HepG2 (cell line): ENCODE data around the gene DLG1. TPM values are rescaled to one million over a fixed set of nuclear protein-coding genes. Genes with fewer than 3 reads are reported as not detected.

Experiments used
- ATF3 ChIP-seq: sonication (generic); formaldehyde crosslinking; IDR thresholded peaks from 2 replicates; pipeline ENCODE4 v1.4.0; 2020; ENCODE audit warnings: missing genetic modification reagents
- ATRX ChIP-seq: sonication (generic); formaldehyde crosslinking; IDR thresholded peaks from 2 replicates; pipeline ENCODE4 v1.4.0; 2020; ENCODE audit warnings: missing genetic modification reagents, borderline replicate concordance
- CC2D1A ChIP-seq: sonication (generic); formaldehyde crosslinking; IDR thresholded peaks from 2 replicates; pipeline ENCODE4 v1.8.1; 2023; ENCODE audit warnings: mild to moderate bottlenecking, missing genetic modification reagents
- DBP ChIP-seq: sonication (generic); formaldehyde crosslinking; IDR thresholded peaks from 2 replicates; pipeline ENCODE4 v1.4.0; 2020; ENCODE audit warnings: missing genetic modification reagents; ENCODE audit errors: not compliant biosample characterization
- FOXK1 ChIP-seq: sonication (generic); formaldehyde crosslinking; IDR thresholded peaks from 2 replicates; pipeline ENCODE4 v1.4.0; 2020; ENCODE audit warnings: low read depth, missing genetic modification reagents, borderline replicate concordance
- HDAC2 ChIP-seq: sonication (generic); formaldehyde crosslinking; IDR thresholded peaks from 2 replicates; pipeline ENCODE4 v1.4.0; 2020; ENCODE audit warnings: missing genetic modification reagents
- KDM1A ChIP-seq: IDR thresholded peaks from 2 replicates; pipeline ENCODE4 v1.6.1; 2016; ENCODE audit warnings: missing compliant biosample characterization
- MBD4 ChIP-seq: IDR thresholded peaks from 2 replicates; pipeline ENCODE4 v1.6.1; 2012; ENCODE audit warnings: low read length, inconsistent platforms, borderline replicate concordance
- NPAS2 ChIP-seq: sonication (generic); formaldehyde crosslinking; IDR thresholded peaks from 2 replicates; pipeline ENCODE4 v1.8.0; 2022; ENCODE audit warnings: mild to moderate bottlenecking, missing genetic modification reagents, borderline replicate concordance
- RAD51 ChIP-seq: fragments of 450-650 bp; IDR thresholded peaks from 2 replicates; pipeline ENCODE4 v1.6.1; 2016; ENCODE audit warnings: borderline replicate concordance
- SIX1 ChIP-seq: sonication (generic); formaldehyde crosslinking; IDR thresholded peaks from 2 replicates; pipeline ENCODE4 v1.4.0; 2020; ENCODE audit warnings: missing genetic modification reagents, borderline replicate concordance
- TBP ChIP-seq: sonication (generic); formaldehyde crosslinking; IDR thresholded peaks from 2 replicates; pipeline ENCODE4 v1.5.0; 2020; ENCODE audit warnings: missing genetic modification reagents
- TBX3 ChIP-seq: fragments of 450-650 bp; IDR thresholded peaks from 2 replicates; pipeline ENCODE4 v1.6.1; 2017; ENCODE audit warnings: antibody characterized with exemption, mild to moderate bottlenecking, inconsistent platforms, borderline replicate concordance
- THAP11 ChIP-seq: IDR thresholded peaks from 2 replicates; pipeline ENCODE4 v1.6.1; 2016; ENCODE audit warnings: missing biosample characterization, missing genetic modification reagents
- U2AF1 ChIP-seq: fragments of 200-400 bp; formaldehyde crosslinking; optimal IDR thresholded peaks from 2 replicates; pipeline ENCODE3; 2017; ENCODE audit warnings: mild to moderate bottlenecking, low read depth, low read length
- ZFP36L2 ChIP-seq: sonication (generic); formaldehyde crosslinking; IDR thresholded peaks from 2 replicates; pipeline ENCODE4 v1.4.0; 2020; ENCODE audit warnings: missing genetic modification reagents
- ZNF121 ChIP-seq: sonication (generic); formaldehyde crosslinking; IDR thresholded peaks from 2 replicates; pipeline ENCODE4 v1.5.0; 2020; ENCODE audit warnings: mild to moderate bottlenecking, missing genetic modification reagents
- ZNF503 ChIP-seq: sonication (generic); formaldehyde crosslinking; IDR thresholded peaks from 2 replicates; pipeline ENCODE4 v1.4.0; 2020; ENCODE audit warnings: missing genetic modification reagents
- ZNF703 ChIP-seq: sonication (generic); formaldehyde crosslinking; IDR thresholded peaks from 2 replicates; pipeline ENCODE4 v1.5.1; 2020; ENCODE audit warnings: missing genetic modification reagents, mild to moderate bottlenecking, moderate library complexity, borderline replicate concordance
- ZNF761 ChIP-seq: sonication (generic); formaldehyde crosslinking; conservative IDR thresholded peaks from 2 replicates; pipeline ENCODE4 v1.4.0; 2020; ENCODE audit warnings: mild to moderate bottlenecking, missing genetic modification reagents
- polyA plus RNA-seq, 8 experiments: library from polyadenylated mRNA; depleted of rRNA in 3 of 8; stranded (reverse) in 7 of 8; unstranded in 1 of 8; fragments of >200 nt; fragmentation: Illumina TruSeq in 4 of 8; extraction: Trizol in 4 of 8; gene quantifications; 2 replicates each; pipeline versions ENCODE4 v1.2.1 to v1.2.3, GENCODE V29; 2011 to 2016; ENCODE audit warnings: low read depth in 4 of 8, missing spikeins in 1 of 8, mixed read lengths in 1 of 8; ENCODE audit not compliant: insufficient read depth in 1 of 8
- total RNA-seq, 5 experiments: library from RNA; depleted of rRNA; stranded (reverse); fragments of >200 nt; fragmentation: Illumina TruSeq; extraction: Trizol; gene quantifications; 2 replicates each; pipeline ENCODE4 v1.2.3, GENCODE V29; 2016; ENCODE audit warnings: low read depth in 1 of 5
- TF ChIP-seq, protein P1 (sequence below): sonication (generic); formaldehyde crosslinking; IDR thresholded peaks from 2 replicates; pipeline ENCODE4 v1.5.0; 2020; ENCODE audit warnings: mild to moderate bottlenecking, missing genetic modification reagents, borderline replicate concordance
- TF ChIP-seq, protein P2 (sequence below): sonication (generic); formaldehyde crosslinking; IDR thresholded peaks from 2 replicates; pipeline ENCODE4 v1.4.0; 2020; ENCODE audit warnings: missing genetic modification reagents, low read depth, mild to moderate bottlenecking, borderline replicate concordance

The DLG1 gene
- total and polyA plus RNA-seq, 2 of the 13 experiments (the other 11 are each of a cell fraction or from before 2014, with no cell fraction given), result 30.5 to 104 TPM

DNA sequence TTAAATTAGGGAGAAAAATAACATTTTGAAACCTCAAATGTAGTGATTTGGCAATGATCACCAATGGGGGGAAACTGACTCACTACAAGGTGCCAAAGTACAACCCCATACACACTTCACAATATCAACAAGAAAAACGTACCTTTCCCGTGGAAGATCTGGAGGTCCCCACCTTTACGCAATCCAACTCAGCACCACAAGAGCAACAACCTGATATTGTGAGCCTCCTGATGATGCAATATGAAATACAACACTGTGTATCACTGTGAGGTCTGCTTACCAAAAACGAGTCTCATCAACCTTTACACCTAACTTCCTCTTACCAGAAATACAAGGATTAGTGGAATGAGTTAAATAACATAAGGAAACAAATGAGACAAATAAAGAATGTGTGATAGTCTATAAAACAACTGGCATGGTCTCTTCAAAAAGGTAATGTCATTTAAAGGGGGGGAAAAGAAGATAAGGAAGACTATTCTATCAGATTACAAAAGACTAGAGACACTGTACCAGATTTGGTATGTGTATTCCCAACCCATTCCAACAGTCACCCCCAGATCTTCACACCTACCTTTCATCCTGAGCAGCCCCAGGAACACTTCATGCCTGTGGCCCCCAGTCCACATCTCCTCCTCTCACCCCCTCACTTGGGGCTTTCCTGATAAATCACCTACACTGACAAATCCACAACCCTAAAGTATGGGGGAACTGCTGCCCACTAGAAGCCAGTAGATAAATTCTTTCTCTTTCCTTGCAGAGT lies 27.7 kb downstream of the DLG1 start (continued):
- TF ChIP-seq, protein P1, sequence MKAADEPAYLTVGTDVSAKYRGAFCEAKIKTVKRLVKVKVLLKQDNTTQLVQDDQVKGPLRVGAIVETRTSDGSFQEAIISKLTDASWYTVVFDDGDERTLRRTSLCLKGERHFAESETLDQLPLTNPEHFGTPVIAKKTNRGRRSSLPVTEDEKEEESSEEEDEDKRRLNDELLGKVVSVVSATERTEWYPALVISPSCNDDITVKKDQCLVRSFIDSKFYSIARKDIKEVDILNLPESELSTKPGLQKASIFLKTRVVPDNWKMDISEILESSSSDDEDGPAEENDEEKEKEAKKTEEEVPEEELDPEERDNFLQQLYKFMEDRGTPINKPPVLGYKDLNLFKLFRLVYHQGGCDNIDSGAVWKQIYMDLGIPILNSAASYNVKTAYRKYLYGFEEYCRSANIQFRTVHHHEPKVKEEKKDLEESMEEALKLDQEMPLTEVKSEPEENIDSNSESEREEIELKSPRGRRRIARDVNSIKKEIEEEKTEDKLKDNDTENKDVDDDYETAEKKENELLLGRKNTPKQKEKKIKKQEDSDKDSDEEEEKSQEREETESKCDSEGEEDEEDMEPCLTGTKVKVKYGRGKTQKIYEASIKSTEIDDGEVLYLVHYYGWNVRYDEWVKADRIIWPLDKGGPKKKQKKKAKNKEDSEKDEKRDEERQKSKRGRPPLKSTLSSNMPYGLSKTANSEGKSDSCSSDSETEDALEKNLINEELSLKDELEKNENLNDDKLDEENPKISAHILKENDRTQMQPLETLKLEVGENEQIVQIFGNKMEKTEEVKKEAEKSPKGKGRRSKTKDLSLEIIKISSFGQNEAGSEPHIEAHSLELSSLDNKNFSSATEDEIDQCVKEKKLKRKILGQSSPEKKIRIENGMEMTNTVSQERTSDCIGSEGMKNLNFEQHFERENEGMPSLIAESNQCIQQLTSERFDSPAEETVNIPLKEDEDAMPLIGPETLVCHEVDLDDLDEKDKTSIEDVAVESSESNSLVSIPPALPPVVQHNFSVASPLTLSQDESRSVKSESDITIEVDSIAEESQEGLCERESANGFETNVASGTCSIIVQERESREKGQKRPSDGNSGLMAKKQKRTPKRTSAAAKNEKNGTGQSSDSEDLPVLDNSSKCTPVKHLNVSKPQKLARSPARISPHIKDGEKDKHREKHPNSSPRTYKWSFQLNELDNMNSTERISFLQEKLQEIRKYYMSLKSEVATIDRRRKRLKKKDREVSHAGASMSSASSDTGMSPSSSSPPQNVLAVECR (CRISPR knock-in tag), result peak; percentile 35; the same call in 1 of the 2 replicates
- TF ChIP-seq KDM1A (CRISPR knock-in tag), result no peak
- TF ChIP-seq NPAS2 (CRISPR knock-in tag), result no peak
- peak; percentile 77; the same call in 1 of the 2 replicates for TF ChIP-seq FOXK1 (CRISPR knock-in tag)
- TF ChIP-seq U2AF1, result no peak
- TF ChIP-seq MBD4, result no peak
- no peak for TF ChIP-seq ZNF121 (CRISPR knock-in tag)
- no peak for TF ChIP-seq ZNF503
- TF ChIP-seq ZNF761 (CRISPR knock-in tag), result no peak
- no peak for TF ChIP-seq TBX3
- TF ChIP-seq, protein P2, sequence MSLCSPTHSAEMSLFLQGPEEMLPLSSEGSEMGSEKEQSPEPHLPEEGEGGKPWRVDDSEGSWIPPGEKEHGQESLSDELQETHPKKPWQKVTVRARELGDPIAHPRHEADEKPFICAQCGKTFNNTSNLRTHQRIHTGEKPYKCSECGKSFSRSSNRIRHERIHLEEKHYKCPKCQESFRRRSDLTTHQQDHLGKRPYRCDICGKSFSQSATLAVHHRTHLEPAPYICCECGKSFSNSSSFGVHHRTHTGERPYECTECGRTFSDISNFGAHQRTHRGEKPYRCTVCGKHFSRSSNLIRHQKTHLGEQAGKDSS (CRISPR knock-in tag), result no peak
- no peak for TF ChIP-seq ZFP36L2 (CRISPR knock-in tag)
- TF ChIP-seq ZNF703 (CRISPR knock-in tag), result no peak
- peak; percentile 60 for TF ChIP-seq THAP11 (CRISPR knock-in tag)
- peak; percentile 93 for TF ChIP-seq SIX1 (CRISPR knock-in tag)
- TF ChIP-seq ATRX (CRISPR knock-in tag), result no peak
- no peak for TF ChIP-seq TBP (CRISPR knock-in tag)
- peak; percentile 92 for TF ChIP-seq ATF3 (CRISPR knock-in tag)
- TF ChIP-seq RAD51, result no peak
- TF ChIP-seq DBP (CRISPR knock-in tag), result no peak
- no peak for TF ChIP-seq CC2D1A (CRISPR knock-in tag)
- TF ChIP-seq HDAC2, result peak; percentile 37; the same call in 1 of the 2 replicates
